ENCODE data around the gene NAPB.
A peak's percentile ranks its signal among the peaks of the same experiment; 100 is the strongest.

NAPB gene

GRCh38 chr20:23340524-23340923 lies 80.8 kb downstream of the NAPB start:
- DNase-seq, result peak; percentile 66

GRCh38 chr20:23339986-23340385 lies 81.3 kb downstream of the NAPB start:
- no peak for DNase-seq

- no peak for DNase-seq
These were observed 84.0 kb downstream of the NAPB start for GRCh38 chr20:23337312-23337711.

- no peak for DNase-seq
These were observed 84.8 kb downstream of the NAPB start for GRCh38 chr20:23336476-23336875.

GRCh38 chr20:23335521-23335920 lies 85.8 kb downstream of the NAPB start:
- no peak for DNase-seq

DNA sequence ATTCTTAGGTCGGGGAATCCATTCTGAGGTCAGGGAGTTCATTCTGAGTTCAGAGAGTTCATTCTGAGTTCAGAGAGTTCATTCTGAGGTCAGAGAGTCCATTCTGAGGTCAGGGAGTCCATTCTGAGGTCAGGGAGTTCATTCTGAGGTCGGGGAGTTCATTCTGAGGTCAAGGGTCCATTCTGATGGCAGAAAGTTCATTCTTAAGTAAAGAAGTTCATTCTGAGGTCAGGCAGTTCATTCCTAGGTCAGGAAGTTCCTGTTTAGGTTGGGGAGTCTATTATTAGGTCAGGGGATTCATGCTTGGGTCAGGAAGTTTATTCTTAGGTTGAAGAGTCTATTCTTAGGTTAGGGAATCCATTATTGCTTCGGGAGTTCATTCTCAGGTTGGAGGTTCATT lies 87.2 kb downstream of the NAPB start:
- DNase-seq, result no peak

- no peak for DNase-seq
These were observed 88.8 kb downstream of the NAPB start for GRCh38 chr20:23332467-23332866.

DNA sequence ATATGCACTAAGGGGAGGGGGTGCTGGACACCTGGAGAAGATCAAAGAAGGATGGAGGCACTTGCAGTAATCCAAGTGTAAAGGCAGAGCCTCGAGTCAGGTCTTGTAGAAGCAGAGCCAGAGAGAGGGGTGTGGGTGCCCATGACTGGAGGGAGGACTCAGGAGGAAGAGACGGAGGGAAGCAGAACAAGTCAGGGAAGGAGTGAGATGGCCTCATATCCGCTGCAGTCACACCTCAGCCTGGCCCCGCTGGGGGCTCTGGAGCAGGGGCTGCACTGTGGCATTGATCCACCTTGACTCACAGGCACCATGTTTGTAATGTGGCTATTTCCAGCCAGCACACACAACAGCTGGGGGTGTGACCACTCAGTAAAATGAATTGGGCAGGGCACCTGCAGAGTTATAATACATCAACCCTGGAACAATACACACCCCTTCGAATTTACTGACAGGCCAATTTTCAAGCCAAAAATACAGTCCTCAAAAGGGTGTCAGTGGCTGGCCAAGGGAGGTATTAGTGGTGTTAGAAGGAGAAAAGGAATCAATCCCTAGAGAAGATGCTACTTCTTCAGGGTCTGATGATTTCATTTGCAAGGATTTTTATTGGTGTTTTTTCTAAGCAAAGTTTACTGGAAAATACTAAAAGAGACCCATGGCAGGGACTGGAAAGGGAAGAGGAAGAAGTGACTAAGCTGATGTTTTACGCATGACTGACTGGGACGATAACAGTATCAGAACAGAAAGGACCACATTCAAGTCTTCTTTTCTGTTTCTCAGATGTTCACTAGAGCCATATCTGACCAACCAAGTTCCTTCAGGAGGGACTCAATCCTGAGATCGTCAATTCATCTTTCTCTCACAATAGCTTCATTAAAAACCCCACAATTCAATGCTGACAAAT lies 89.6 kb downstream of the NAPB start:
- no peak for DNase-seq

DNA sequence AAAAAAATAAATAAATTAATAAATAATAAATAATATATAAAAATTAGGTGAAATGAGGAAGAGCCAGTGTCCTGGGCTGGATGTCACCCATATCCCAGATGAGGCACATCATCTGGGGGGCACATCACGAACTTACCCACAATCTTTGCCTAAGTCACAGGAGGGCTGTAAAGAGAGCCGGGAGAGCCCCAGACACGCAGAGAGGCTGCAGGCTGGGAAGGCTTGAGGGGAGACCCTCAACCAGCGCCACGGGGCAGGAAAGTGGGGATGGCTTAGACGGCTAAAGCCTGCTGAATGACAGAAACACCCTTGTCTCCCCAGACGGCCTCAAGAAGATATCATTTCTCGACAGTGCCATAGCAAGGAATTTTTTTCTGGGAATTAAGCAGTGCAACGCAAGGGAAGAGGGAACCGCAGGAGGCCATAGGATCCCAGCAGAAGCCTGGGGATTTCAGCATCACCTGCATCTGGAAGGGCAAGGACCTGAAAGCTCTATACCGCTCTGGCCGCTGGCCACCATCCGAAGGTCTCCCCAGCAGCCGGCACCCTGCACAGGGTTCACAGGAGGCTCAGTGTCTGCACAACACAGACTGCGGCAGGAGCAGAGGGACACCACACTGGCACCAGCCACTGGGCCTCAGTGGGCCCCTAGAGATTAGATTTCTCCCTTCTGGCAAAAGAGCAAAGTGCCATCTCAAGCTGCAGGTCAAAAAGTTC lies 93.5 kb downstream of the NAPB start:
- DNase-seq, result no peak

- DNase-seq, result no peak
These were observed 94.5 kb downstream of the NAPB start for GRCh38 chr20:23326774-23327173.

DNA sequence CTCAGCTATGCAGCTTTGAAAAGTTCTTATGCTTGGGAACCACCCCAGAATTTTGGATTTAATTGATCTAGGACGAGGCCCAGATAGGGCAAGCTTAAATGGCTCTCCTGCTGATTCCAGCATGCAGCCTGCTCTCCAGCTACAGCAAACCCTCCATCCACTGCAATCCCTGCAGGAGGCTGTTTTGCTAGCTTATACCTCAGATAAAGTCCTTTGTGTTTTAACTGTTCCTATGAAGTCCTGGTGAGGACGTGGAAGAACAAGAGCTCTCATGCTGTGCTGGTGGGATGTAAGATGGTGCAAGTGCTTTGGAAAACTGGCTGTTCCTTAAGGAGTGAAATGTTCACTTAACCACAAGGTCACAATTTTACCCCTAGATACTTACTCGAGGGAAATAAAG lies 96.2 kb downstream of the NAPB start:
- DNase-seq, result no peak
